CD4-positive, alpha-beta T cell treated with Interleukin-17A for 1 hour (primary cell): ENCODE data around the gene PSAPL1.

Experiments
- DNase-seq: peaks from one replicate; pipeline ENCODE4 v3.0.0-alpha.2; 2020

PSAPL1 gene

GRCh38 chr4:7393601-7394575 lies 40.8 kb downstream of the PSAPL1 start:
- no peak for DNase-seq

- no peak for DNase-seq
Observed at GRCh38 chr4:7392438-7393421, 42.0 kb downstream of the PSAPL1 start.

GRCh38 chr4:7391637-7392437 lies 42.9 kb downstream of the PSAPL1 start:
- no peak for DNase-seq

- no peak for DNase-seq
Observed at GRCh38 chr4:7390906-7391636, 43.7 kb downstream of the PSAPL1 start.

- DNase-seq: no peak
Observed at GRCh38 chr4:7390336-7390735, 44.4 kb downstream of the PSAPL1 start.

- no peak for DNase-seq
Observed at GRCh38 chr4:7389719-7390118, 45.0 kb downstream of the PSAPL1 start.

- DNase-seq: no peak
Observed at GRCh38 chr4:7389101-7389701, 45.5 kb downstream of the PSAPL1 start.

- DNase-seq: no peak
Observed at GRCh38 chr4:7388627-7389026, 46.1 kb downstream of the PSAPL1 start.

- DNase-seq: no peak
Observed at GRCh38 chr4:7387925-7388324, 46.8 kb downstream of the PSAPL1 start.

GRCh38 chr4:7384929-7385890 lies 49.5 kb downstream of the PSAPL1 start:
- DNase-seq: no peak

- no peak for DNase-seq
Observed at GRCh38 chr4:7384003-7384928, 50.5 kb downstream of the PSAPL1 start.

- no peak for DNase-seq
Observed at GRCh38 chr4:7383266-7383665, 51.5 kb downstream of the PSAPL1 start.

- no peak for DNase-seq
Observed at GRCh38 chr4:7382634-7383014, 52.1 kb downstream of the PSAPL1 start.

GRCh38 chr4:7381890-7382633 lies 52.7 kb downstream of the PSAPL1 start:
- no peak for DNase-seq

- DNase-seq: no peak
Observed at GRCh38 chr4:7381221-7381889, 53.4 kb downstream of the PSAPL1 start.
